Right ventricle myocardium superior (tissue), 1 donor: ENCODE results near the gene NIBAN1. TPM values are rescaled to one million over a fixed set of nuclear protein-coding genes. Genes with fewer than 3 reads are reported as not detected.

Experiments used
- ATAC-seq: fragments of 200-7000 bp; cut with Tn5 transposase; one replicate; pipeline ENCODE4 v1.9.1; 2020; ENCODE audit warnings: mild to moderate bottlenecking; ENCODE audit not compliant: poor library complexity
- DNase-seq: peaks from one replicate; pipeline ENCODE4 v3.0.0-alpha.2; 2020
- intact Hi-C: fragments of 100-400 bp; cut with DNase I; formaldehyde crosslinking; loops from one replicate; pipeline ENCODE4 v1.11.2; 2022
- total RNA-seq: library from RNA; stranded (reverse); fragmentation: NEBNext Ultra II Directional; extraction: Animal tissue kit (Norgen Biotek cat#: 25700); gene quantifications from one replicate; pipeline ENCODE4 v1.2.1, GENCODE V29; 2021
- donor health status: DM: no; HTN: yes; CAD: no; lungs with severe emphysema.

Gene NIBAN1
- total RNA-seq, 1 donor from 2014 or later, result 317 TPM

GRCh38 chr1:184929711-184930202 lies 44.6 kb downstream of the NIBAN1 start:
- ATAC-seq, result no peak
- intact Hi-C loops, result no loop called here

GRCh38 chr1:184928394-184928793 lies 45.9 kb downstream of the NIBAN1 start:
- ATAC-seq (peak; percentile 57), DNase-seq (no peak)

More at GRCh38 chr1:184929711-184930202, 44.6 kb downstream of the NIBAN1 start:
- DNase-seq, result no peak

More at GRCh38 chr1:184928394-184928793, 45.9 kb downstream of the NIBAN1 start:
- intact Hi-C loops, result no loop called here

Other genes with a start within 250 kb of the NIBAN1 start
- 17.8 TPM for gene EDEM3, start 219.7 kb downstream of the NIBAN1 start, total RNA-seq
- 9.8 TPM for gene RNF2, start 71.0 kb upstream of the NIBAN1 start, total RNA-seq
- 25.6 TPM for gene TRMT1L, start 182.4 kb upstream of the NIBAN1 start, total RNA-seq
- 6.1 TPM for gene SWT1, start 182.7 kb upstream of the NIBAN1 start, total RNA-seq